Renal cortex interstitium (tissue), 11 donors: ENCODE measurements around the gene NMBR. TPM values are rescaled to one million over a fixed set of nuclear protein-coding genes. Genes with fewer than 3 reads are reported as not detected.
"Not testable (repeated sequence)": the region's sequence is repeated elsewhere in the genome, so short reads cannot be mapped to it uniquely, and the experiment has no call there.

Source experiments
- DNase-seq, 11 donors: peaks; one replicate each; pipeline ENCODE4 v3.0.0-alpha.2; 2013; ENCODE audit warnings: low read depth in 9 of 11, low spot score in 4 of 11; ENCODE audit errors: extremely low read depth in 1 of 11
- polyA plus RNA-seq, 3 donors: library from polyadenylated mRNA; unstranded; fragments of 120-200 nt; gene quantifications; one replicate each; pipeline ENCODE4 v1.2.1, GENCODE V29; 2013; ENCODE audit not compliant: insufficient read length in 3 of 3

The NMBR gene
- polyA plus RNA-seq, 3 donors, result 0.14 to 0.33 (median 0.27) TPM

- no peak for DNase-seq
These were observed 67.8 kb downstream of the NMBR start for GRCh38 chr6:142079130-142079529.

- no peak for DNase-seq
These were observed 71.3 kb downstream of the NMBR start for GRCh38 chr6:142075516-142076101.

GRCh38 chr6:142074516-142074915 is 72.4 kb downstream of the NMBR start:
- DNase-seq, result no peak

- no peak for DNase-seq
These were observed 74.9 kb downstream of the NMBR start for GRCh38 chr6:142071981-142072380.

GRCh38 chr6:142068416-142068815 is 78.5 kb downstream of the NMBR start:
- DNase-seq, result no peak

GRCh38 chr6:142062861-142063260 is 84.1 kb downstream of the NMBR start:
- DNase-seq, result not testable (repeated sequence)

GRCh38 chr6:142058551-142059290 is 88.2 kb downstream of the NMBR start:
- DNase-seq, result no peak

- DNase-seq, result no peak
These were observed 91.7 kb downstream of the NMBR start for GRCh38 chr6:142055219-142055618.

- DNase-seq, result no peak
These were observed 95.5 kb downstream of the NMBR start for GRCh38 chr6:142051404-142051803.

GRCh38 chr6:142048593-142048980 is 98.3 kb downstream of the NMBR start:
- no peak for DNase-seq

GRCh38 chr6:142047934-142048592 is 98.9 kb downstream of the NMBR start:
- DNase-seq, result no peak

GRCh38 chr6:142045380-142046278 is 101.3 kb downstream of the NMBR start:
- DNase-seq, result peak in 8 of 11 donors; percentile 5 to 20 (median 9)

GRCh38 chr6:142035890-142036289 is 111.0 kb downstream of the NMBR start:
- no peak for DNase-seq

GRCh38 chr6:142031035-142031434 is 115.9 kb downstream of the NMBR start:
- DNase-seq, result no peak

GRCh38 chr6:142030115-142030619 is 116.8 kb downstream of the NMBR start:
- no peak for DNase-seq

- DNase-seq, result no peak
These were observed 118.4 kb downstream of the NMBR start for GRCh38 chr6:142028527-142028926.

GRCh38 chr6:142027804-142028203 is 119.1 kb downstream of the NMBR start:
- not testable (repeated sequence) for DNase-seq

GRCh38 chr6:142027074-142027473 is 119.8 kb downstream of the NMBR start:
- DNase-seq, result no peak

GRCh38 chr6:142026471-142026870 is 120.5 kb downstream of the NMBR start:
- DNase-seq, result no peak
